Trophoblast cell (in vitro differentiated cells and primary cell): ENCODE measurements around the gene TMCC1.

Experiments
- DNase-seq, 2 donors: peaks; one replicate each; pipeline ENCODE4 v3.0.0-alpha.2; 2016
- H2AFZ ChIP-seq: 2 replicates; pipeline ENCODE4 v1.6.1; 2013; ENCODE audit warnings: low read length, moderate library complexity, mild to moderate bottlenecking; ENCODE audit not compliant: insufficient read depth, poor library complexity
- H2AK5ac ChIP-seq: 2 replicates; pipeline ENCODE4 v1.6.1; 2013; ENCODE audit warnings: mild to moderate bottlenecking, low read length
- H2BK120ac ChIP-seq: 2 replicates; pipeline ENCODE4 v1.6.1; 2013; ENCODE audit warnings: low read length, mild to moderate bottlenecking, moderate library complexity; ENCODE audit not compliant: insufficient read depth, poor library complexity
- H2BK12ac ChIP-seq: 2 replicates; pipeline ENCODE4 v1.6.1; 2013; ENCODE audit warnings: mild to moderate bottlenecking, low read length, moderate library complexity
- H2BK5ac ChIP-seq: 2 replicates; pipeline ENCODE4 v1.6.1; 2013; ENCODE audit warnings: low read length, low read depth, moderate library complexity, mild to moderate bottlenecking; ENCODE audit not compliant: poor library complexity
- H3K14ac ChIP-seq: 2 replicates; pipeline ENCODE4 v1.6.1; 2013; ENCODE audit warnings: mild to moderate bottlenecking, low read length
- H3K18ac ChIP-seq: 2 replicates; pipeline ENCODE4 v1.6.1; 2013; ENCODE audit warnings: mild to moderate bottlenecking, low read length
- H3K23ac ChIP-seq: 2 replicates; pipeline ENCODE4 v1.6.1; 2013; ENCODE audit warnings: low read length
- H3K27ac ChIP-seq: 2 replicates; pipeline ENCODE4 v1.5.1; 2013; ENCODE audit warnings: low read depth, mild to moderate bottlenecking, inconsistent platforms, low read length, moderate library complexity
- H3K27me3 ChIP-seq: 2 replicates; pipeline ENCODE4 v1.6.1; 2013; ENCODE audit warnings: inconsistent platforms, mild to moderate bottlenecking, low read length, moderate library complexity; ENCODE audit not compliant: insufficient read depth
- H3K36me3 ChIP-seq, 2 experiments: 1 replicate in 1 of 2; 2 replicates in 1 of 2; pipeline ENCODE4 v1.6.1; 2013; ENCODE audit warnings: low read length in 2 of 2, mild to moderate bottlenecking in 2 of 2, moderate library complexity in 1 of 2; ENCODE audit not compliant: insufficient read depth in 2 of 2, control insufficient read depth in 1 of 2
- H3K4ac ChIP-seq: 2 replicates; pipeline ENCODE4 v1.6.1; 2013; ENCODE audit warnings: low read depth, mild to moderate bottlenecking, low read length, moderate library complexity
- H3K4me1 ChIP-seq, 2 experiments: 1 replicate in 1 of 2; 2 replicates in 1 of 2; pipeline ENCODE4 v1.6.1; 2013; ENCODE audit warnings: low read length in 2 of 2, mild to moderate bottlenecking in 2 of 2, moderate library complexity in 1 of 2; ENCODE audit not compliant: insufficient read depth in 2 of 2, control insufficient read depth in 1 of 2
- H3K4me2 ChIP-seq: 2 replicates; pipeline ENCODE4 v1.6.1; 2013; ENCODE audit warnings: inconsistent platforms, mild to moderate bottlenecking, low read length, moderate library complexity
- H3K4me3 ChIP-seq: 2 replicates; pipeline ENCODE4 v1.5.1; 2013; ENCODE audit warnings: mild to moderate bottlenecking, low read depth, low read length, inconsistent platforms
- H3K79me1 ChIP-seq: one replicate; pipeline ENCODE4 v1.6.1; 2013; ENCODE audit warnings: low read length
- H3K79me2 ChIP-seq: 2 replicates; pipeline ENCODE4 v1.6.1; 2013; ENCODE audit warnings: low read length, mild to moderate bottlenecking; ENCODE audit not compliant: control insufficient read depth, insufficient read depth, poor library complexity
- H3K9ac ChIP-seq: 2 replicates; pipeline ENCODE4 v1.6.1; 2013; ENCODE audit warnings: mild to moderate bottlenecking, low read length
- H3K9me3 ChIP-seq: 2 replicates; pipeline ENCODE4 v1.6.1; 2013; ENCODE audit warnings: low read depth, mild to moderate bottlenecking, control low read depth, inconsistent platforms, low read length; ENCODE audit not compliant: insufficient read depth
- H4K12ac ChIP-seq: 2 replicates; pipeline ENCODE4 v1.6.1; 2013; ENCODE audit warnings: low read depth, mild to moderate bottlenecking, low read length, moderate library complexity
- H4K8ac ChIP-seq: 2 replicates; pipeline ENCODE4 v1.6.1; 2013; ENCODE audit warnings: low read depth, mild to moderate bottlenecking, low read length, moderate library complexity
- H4K91ac ChIP-seq: one replicate; pipeline ENCODE4 v1.6.1; 2013; ENCODE audit warnings: low read depth, mild to moderate bottlenecking, low read length, moderate library complexity
- WGBS: extraction: QIAGEN DNeasy Blood & Tissue Kit; methylation state at CpG from one replicate; pipeline ENCODE4 v1.1.7; 2013; ENCODE audit warnings: missing lambda C conversion rate; ENCODE audit not compliant: insufficient read length, insufficient coverage; ENCODE audit errors: extremely low coverage; 5-methylcytosine and 5-hydroxymethylcytosine counted together

TMCC1 gene

DNA sequence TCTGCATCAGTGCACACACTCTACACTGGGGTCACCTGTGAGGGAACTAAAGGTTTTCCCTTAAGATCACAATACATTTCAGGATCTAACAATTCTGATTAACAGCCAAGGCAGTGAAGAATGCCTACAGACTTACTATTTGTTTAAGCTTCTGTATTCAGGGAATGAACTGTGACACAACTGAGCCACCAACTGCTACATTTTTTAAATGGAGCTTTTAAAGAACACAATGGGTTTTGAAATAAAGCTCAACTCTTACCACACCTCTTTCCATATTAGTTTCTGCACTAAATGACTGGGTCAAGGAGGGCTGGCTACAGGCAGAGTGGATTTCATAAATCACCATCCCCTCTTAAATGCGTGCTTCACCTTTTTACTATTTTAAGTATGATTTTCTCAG lies 100.2 kb downstream of the TMCC1 start:
- H2AFZ ChIP-seq, result no peak overlapping the region
- H3K79me1 ChIP-seq, result peaks cover 14% of the 10 kb centered on the region
- no peak overlapping the region for H4K91ac ChIP-seq
- H2AK5ac ChIP-seq, result no peak overlapping the region
- peaks cover 0 to 2% of the 10 kb centered on the region in 2 experiments for H3K4me1 ChIP-seq
- H2BK12ac ChIP-seq, result no peak overlapping the region
- no peaks in the 10 kb centered on the region for H3K36me3 ChIP-seq
- no peak overlapping the region for H3K14ac ChIP-seq
- peak overlapping the region; percentile 66 for H3K4me2 ChIP-seq
- H3K23ac ChIP-seq, result no peak overlapping the region
- no peak overlapping the region for H2BK5ac ChIP-seq
- H4K12ac ChIP-seq, result no peak overlapping the region
- H3K79me2 ChIP-seq, result peaks cover 5% of the 10 kb centered on the region
- no peak overlapping the region for H2BK120ac ChIP-seq
- peak; percentile 32 to 77 for DNase-seq
- H3K9ac ChIP-seq, result peak overlapping the region; percentile 70
- no peaks in the 10 kb centered on the region for H3K27me3 ChIP-seq
- H3K27ac ChIP-seq, result peak overlapping the region; percentile 39
- H3K4me3 ChIP-seq, result no peak overlapping the region
- WGBS, result no CpG with 5 or more reads among the region's 1 CpG
- H4K8ac ChIP-seq, result no peak overlapping the region
- peak overlapping the region; percentile 99 for H3K4ac ChIP-seq
- no peak overlapping the region for H3K18ac ChIP-seq
- H3K9me3 ChIP-seq, result no peaks in the 10 kb centered on the region

DNA sequence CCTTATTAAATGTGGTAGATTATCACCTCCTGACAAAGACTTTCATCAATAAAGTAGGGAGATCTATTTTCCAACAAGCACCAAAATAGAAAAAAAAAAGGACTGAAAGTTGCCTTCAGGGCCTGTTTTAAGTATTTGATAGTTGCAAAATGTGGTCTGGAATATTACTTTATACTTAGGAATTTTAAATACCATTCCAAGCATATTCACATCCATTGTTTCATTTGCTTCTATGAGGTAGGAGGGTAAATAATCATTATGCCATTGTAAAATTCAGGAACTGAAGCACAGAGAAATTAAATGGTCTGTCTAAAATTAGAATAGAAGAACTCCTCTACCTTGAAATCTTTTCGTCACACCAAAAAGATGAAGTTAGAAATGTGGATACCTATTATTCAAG lies 110.0 kb downstream of the TMCC1 start:
- Histone ChIP-seq H3K4ac (no peak overlapping the region), H3K14ac (no peak overlapping the region), H3K79me2 (peaks cover 2% of the 10 kb centered on the region), H3K4me3 (no peak overlapping the region), H3K27ac (no peak overlapping the region), H3K27me3 (no peaks in the 10 kb centered on the region), H3K23ac (no peak overlapping the region), H2AK5ac (no peak overlapping the region), H3K18ac (no peak overlapping the region), H3K4me2 (no peak overlapping the region), H4K8ac (no peak overlapping the region), H3K9me3 (no peaks in the 10 kb centered on the region), H2AFZ (no peak overlapping the region), H2BK12ac (no peak overlapping the region), H4K12ac (no peak overlapping the region), H4K91ac (no peak overlapping the region), H2BK120ac (no peak overlapping the region), H3K4me1 (no peaks in the 10 kb centered on the region), H3K9ac (no peak overlapping the region), H3K79me1 (no peaks in the 10 kb centered on the region), H3K36me3 (peaks cover 0 to 2% of the 10 kb centered on the region in 2 experiments), H2BK5ac (no peak overlapping the region)
- DNase-seq, result peak in 1 of 2 donors; percentile 46
- WGBS, result no CpG with 5 or more reads among the region's 1 CpG

DNA sequence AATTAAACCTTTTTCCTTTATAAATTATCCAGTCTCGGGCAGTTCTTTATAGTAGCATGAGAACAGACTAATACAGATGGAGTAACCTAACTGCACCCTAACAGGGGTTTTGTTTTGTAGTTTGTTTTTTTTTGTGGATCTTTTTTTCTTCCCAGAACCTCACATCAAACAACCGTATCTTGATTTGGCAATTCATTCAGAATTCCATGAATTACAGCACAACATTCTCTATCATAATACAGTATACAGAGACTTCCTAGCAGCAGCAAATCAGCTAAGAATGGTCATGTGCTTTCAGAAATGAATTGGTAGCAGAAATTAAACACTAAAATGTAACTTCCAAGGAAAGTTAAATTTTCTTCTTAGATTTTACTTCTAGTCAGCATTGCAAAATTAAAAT lies 114.6 kb downstream of the TMCC1 start:
- Histone ChIP-seq H4K12ac (no peak overlapping the region), H3K14ac (no peak overlapping the region), H3K18ac (no peak overlapping the region), H2BK12ac (no peak overlapping the region), H3K27ac (no peak overlapping the region), H2BK120ac (no peak overlapping the region), H3K4me1 (no peaks in the 10 kb centered on the region), H3K9me3 (no peaks in the 10 kb centered on the region), H3K23ac (no peak overlapping the region), H3K4ac (no peak overlapping the region), H2BK5ac (no peak overlapping the region), H3K9ac (no peak overlapping the region), H3K36me3 (peaks cover 3% of the 10 kb centered on the region in 2 experiments), H3K79me1 (no peaks in the 10 kb centered on the region), H3K27me3 (no peaks in the 10 kb centered on the region), H3K4me2 (no peak overlapping the region), H2AFZ (no peak overlapping the region), H3K79me2 (no peaks in the 10 kb centered on the region), H4K91ac (no peak overlapping the region), H3K4me3 (no peak overlapping the region), H4K8ac (no peak overlapping the region), H2AK5ac (no peak overlapping the region)
- WGBS, result no CpG with 5 or more reads among the region's 2 CpGs
- DNase-seq, result peak in 1 of 2 donors; percentile 21

DNA sequence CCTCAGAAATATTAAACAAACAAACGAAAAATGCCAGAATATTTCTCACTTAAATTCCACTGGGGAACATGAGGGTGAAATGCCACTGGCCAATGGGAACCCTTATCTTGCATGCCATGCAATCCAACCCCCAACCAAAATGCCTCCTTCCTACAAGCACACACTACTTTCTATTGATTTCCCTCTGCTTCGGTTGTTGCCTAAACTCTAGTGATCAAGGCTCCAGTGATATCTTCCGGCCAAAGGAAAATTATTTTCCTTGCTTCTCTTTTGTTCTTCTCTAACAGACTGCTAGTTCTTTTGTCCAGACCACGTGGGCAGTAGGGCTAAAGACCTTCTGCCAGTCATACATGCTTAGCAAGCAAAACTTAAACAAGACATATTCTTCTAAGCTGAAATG lies 115.7 kb downstream of the TMCC1 start:
- H3K23ac ChIP-seq, result no peak overlapping the region
- H3K27ac ChIP-seq, result no peak overlapping the region
- peak overlapping the region; percentile 55 for H3K4ac ChIP-seq
- no peak overlapping the region for H3K9ac ChIP-seq
- no peaks in the 10 kb centered on the region for H3K27me3 ChIP-seq
- no peak overlapping the region for H2AFZ ChIP-seq
- H2BK5ac ChIP-seq, result no peak overlapping the region
- H4K12ac ChIP-seq, result no peak overlapping the region
- H3K4me3 ChIP-seq, result no peak overlapping the region
- H3K36me3 ChIP-seq, result peaks cover 3% of the 10 kb centered on the region in 2 experiments
- peak in 1 of 2 donors; percentile 73 for DNase-seq
- H3K14ac ChIP-seq, result no peak overlapping the region
- H3K4me1 ChIP-seq, result no peaks in the 10 kb centered on the region
- H3K18ac ChIP-seq, result no peak overlapping the region
- no peak overlapping the region for H2BK120ac ChIP-seq
- WGBS, result no CpG with 5 or more reads among the region's 4 CpGs
- no peak overlapping the region for H4K8ac ChIP-seq
- no peak overlapping the region for H2BK12ac ChIP-seq
- no peaks in the 10 kb centered on the region for H3K79me1 ChIP-seq
- H3K9me3 ChIP-seq, result no peaks in the 10 kb centered on the region
- no peak overlapping the region for H3K4me2 ChIP-seq
- H3K79me2 ChIP-seq, result no peaks in the 10 kb centered on the region
- no peak overlapping the region for H4K91ac ChIP-seq
- no peak overlapping the region for H2AK5ac ChIP-seq
